Measurements from ENCODE around the gene SLC9C1.
A peak's percentile ranks its signal among the peaks of the same experiment; 100 is the strongest.

The SLC9C1 gene

GRCh38 chr3:112293368-112294321 is at the start of gene SLC9C1:
Gene SLC9C1 (minus strand): TSS chr3:112294216. CDS start chr3:112286791, 7,425 bp downstream.
- Histone ChIP-seq H2AFZ (ENCODE audit: low read depth) (peak within 1 kb of the TSS; percentile 77), H3K4me3 (IDR thresholded peaks at IDR 0.05; ENCODE audit: insufficient read depth, low read depth, low read length) (no peak within 1 kb of the TSS), H3K36me3 (ENCODE audit: insufficient read depth) (no peaks in the 10 kb centered on the region), H4K20me1 (ENCODE audit: insufficient read depth) (no peaks in the 10 kb centered on the region), H3K27ac (peak within 1 kb of the TSS; percentile 64), H3K79me2 (ENCODE audit: insufficient read depth, low read depth) (no peaks in the 10 kb centered on the region), H3K4me2 (peak within 1 kb of the TSS; percentile 79), H3K27me3 (ENCODE audit: insufficient read depth, low read depth) (no peaks in the 10 kb centered on the region), H3K4me1 (ENCODE audit: low read depth, poor library complexity, severe bottlenecking) (peaks cover 67% of the 10 kb centered on the region), H3K9ac (peak within 1 kb of the TSS; percentile 49)
- peak; percentile 73 for TF ChIP-seq CTCF (conservative IDR thresholded peaks at IDR 0.05; ENCODE audit: low read depth, low read length)

- no peak for TF ChIP-seq CTCF (conservative IDR thresholded peaks at IDR 0.05; ENCODE audit: low read depth, low read length)
- H3K36me3 ChIP-seq (ENCODE audit: insufficient read depth) = no peaks in the 10 kb centered on the region
- H4K20me1 ChIP-seq (ENCODE audit: insufficient read depth) = no peaks in the 10 kb centered on the region
- peaks cover 6% of the 10 kb centered on the region for H3K4me1 ChIP-seq (ENCODE audit: low read depth, poor library complexity, severe bottlenecking)
- H3K4me2 ChIP-seq = no peak overlapping the region
- H3K27ac ChIP-seq = no peak overlapping the region
- no peak overlapping the region for H3K4me3 ChIP-seq (IDR thresholded peaks at IDR 0.05; ENCODE audit: insufficient read depth, low read depth, low read length)
- H2AFZ ChIP-seq (ENCODE audit: low read depth) = no peak overlapping the region
- no peak overlapping the region for H3K9ac ChIP-seq
- H3K79me2 ChIP-seq (ENCODE audit: insufficient read depth, low read depth) = no peaks in the 10 kb centered on the region
- no peaks in the 10 kb centered on the region for H3K27me3 ChIP-seq (ENCODE audit: insufficient read depth, low read depth)
These were observed 47.4 kb upstream of the SLC9C1 start for GRCh38 chr3:112341386-112341785.

- no peak overlapping the region for H2AFZ ChIP-seq (ENCODE audit: low read depth)
- H3K4me1 ChIP-seq (ENCODE audit: low read depth, poor library complexity, severe bottlenecking) = no peaks in the 10 kb centered on the region
- H3K27ac ChIP-seq = no peak overlapping the region
- no peak for TF ChIP-seq CTCF (conservative IDR thresholded peaks at IDR 0.05; ENCODE audit: low read depth, low read length)
- no peaks in the 10 kb centered on the region for H3K36me3 ChIP-seq (ENCODE audit: insufficient read depth)
- H3K79me2 ChIP-seq (ENCODE audit: insufficient read depth, low read depth) = no peaks in the 10 kb centered on the region
- no peak overlapping the region for H3K4me3 ChIP-seq (IDR thresholded peaks at IDR 0.05; ENCODE audit: insufficient read depth, low read depth, low read length)
- no peaks in the 10 kb centered on the region for H3K27me3 ChIP-seq (ENCODE audit: insufficient read depth, low read depth)
- no peak overlapping the region for H3K4me2 ChIP-seq
- no peaks in the 10 kb centered on the region for H4K20me1 ChIP-seq (ENCODE audit: insufficient read depth)
- H3K9ac ChIP-seq = no peak overlapping the region
These were observed 45.6 kb upstream of the SLC9C1 start for GRCh38 chr3:112339609-112340008.

GRCh38 chr3:112339134-112339533 is 45.1 kb upstream of the SLC9C1 start:
- no peak overlapping the region for H3K9ac ChIP-seq
- no peak for TF ChIP-seq CTCF (conservative IDR thresholded peaks at IDR 0.05; ENCODE audit: low read depth, low read length)
- H3K4me1 ChIP-seq (ENCODE audit: low read depth, poor library complexity, severe bottlenecking) = no peaks in the 10 kb centered on the region
- no peak overlapping the region for H3K27ac ChIP-seq
- H3K79me2 ChIP-seq (ENCODE audit: insufficient read depth, low read depth) = no peaks in the 10 kb centered on the region
- H4K20me1 ChIP-seq (ENCODE audit: insufficient read depth) = no peaks in the 10 kb centered on the region
- no peak overlapping the region for H2AFZ ChIP-seq (ENCODE audit: low read depth)
- no peaks in the 10 kb centered on the region for H3K27me3 ChIP-seq (ENCODE audit: insufficient read depth, low read depth)
- no peak overlapping the region for H3K4me2 ChIP-seq
- H3K36me3 ChIP-seq (ENCODE audit: insufficient read depth) = no peaks in the 10 kb centered on the region
- no peak overlapping the region for H3K4me3 ChIP-seq (IDR thresholded peaks at IDR 0.05; ENCODE audit: insufficient read depth, low read depth, low read length)

Data from KMS-11 (cell line).